ENCODE data around the gene AHR. TPM values are rescaled to one million over a fixed set of nuclear protein-coding genes. Genes with fewer than 3 reads are reported as not detected.
A peak's percentile ranks its signal among the peaks of the same experiment; 100 is the strongest.
"Not testable (repeated sequence)": the region's sequence is repeated elsewhere in the genome, so short reads cannot be mapped to it uniquely, and the experiment has no call there.

AHR gene
- total and polyA plus RNA-seq, 8 donors, result 8.7 to 136 (median 43.1) TPM

DNA sequence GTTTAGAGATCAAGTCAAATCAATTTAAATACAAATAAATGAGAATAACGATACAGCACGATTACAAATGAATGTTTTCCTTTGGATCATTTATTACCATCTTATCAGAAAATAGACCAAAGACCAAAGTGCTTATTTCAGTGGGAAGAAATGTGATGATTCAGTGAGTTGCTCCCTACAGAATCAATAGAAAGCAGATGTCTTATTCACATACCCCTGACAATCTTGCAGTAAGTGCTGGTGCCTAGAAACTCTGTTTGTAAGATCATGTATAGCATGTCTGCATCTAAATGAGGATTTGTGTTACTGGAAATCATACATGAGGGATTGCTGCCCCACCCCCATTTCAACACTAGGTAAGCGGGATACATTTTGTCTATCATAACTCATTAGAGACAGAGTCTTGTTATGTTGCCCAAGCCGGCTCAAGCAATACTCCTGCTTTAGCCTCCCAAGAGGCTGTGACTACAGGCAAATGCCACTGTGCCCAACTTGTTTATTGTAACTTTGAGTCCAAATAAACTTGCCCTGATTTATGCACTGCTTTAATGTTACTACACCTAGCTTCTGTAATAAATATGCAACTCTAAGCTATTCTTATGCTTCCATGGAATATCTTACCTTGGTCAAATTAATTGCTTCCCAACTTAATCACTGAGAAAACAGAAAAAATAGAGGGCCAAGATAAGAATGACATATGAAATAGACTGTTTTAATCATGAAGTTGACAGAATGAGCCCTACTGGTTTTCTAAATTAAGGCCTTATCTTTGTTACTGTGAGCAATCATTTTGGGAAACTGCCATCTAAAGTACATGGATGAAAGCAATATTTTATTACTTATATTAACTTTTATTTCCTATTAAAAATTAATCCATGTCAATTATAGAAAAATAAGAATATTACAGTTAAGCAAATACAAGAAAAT lies 82.5 kb downstream of the AHR start:
- no peak overlapping the region for H3K27ac ChIP-seq
- intact Hi-C loops (cut with DNase I; ENCODE audit: low total_unique reads), result no loop called here
- H3K27me3 ChIP-seq, result no peaks in the 10 kb centered on the region
- WGBS, 5 donors, result 55 to 72% (median 66%) methylated on average over 4 of the region's 4 CpGs
- peaks cover 0 to 2% (median 0%) of the 10 kb centered on the region in 4 donors for H3K4me1 ChIP-seq
- TF ChIP-seq, protein P1, sequence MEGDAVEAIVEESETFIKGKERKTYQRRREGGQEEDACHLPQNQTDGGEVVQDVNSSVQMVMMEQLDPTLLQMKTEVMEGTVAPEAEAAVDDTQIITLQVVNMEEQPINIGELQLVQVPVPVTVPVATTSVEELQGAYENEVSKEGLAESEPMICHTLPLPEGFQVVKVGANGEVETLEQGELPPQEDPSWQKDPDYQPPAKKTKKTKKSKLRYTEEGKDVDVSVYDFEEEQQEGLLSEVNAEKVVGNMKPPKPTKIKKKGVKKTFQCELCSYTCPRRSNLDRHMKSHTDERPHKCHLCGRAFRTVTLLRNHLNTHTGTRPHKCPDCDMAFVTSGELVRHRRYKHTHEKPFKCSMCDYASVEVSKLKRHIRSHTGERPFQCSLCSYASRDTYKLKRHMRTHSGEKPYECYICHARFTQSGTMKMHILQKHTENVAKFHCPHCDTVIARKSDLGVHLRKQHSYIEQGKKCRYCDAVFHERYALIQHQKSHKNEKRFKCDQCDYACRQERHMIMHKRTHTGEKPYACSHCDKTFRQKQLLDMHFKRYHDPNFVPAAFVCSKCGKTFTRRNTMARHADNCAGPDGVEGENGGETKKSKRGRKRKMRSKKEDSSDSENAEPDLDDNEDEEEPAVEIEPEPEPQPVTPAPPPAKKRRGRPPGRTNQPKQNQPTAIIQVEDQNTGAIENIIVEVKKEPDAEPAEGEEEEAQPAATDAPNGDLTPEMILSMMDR (IDR thresholded peaks at IDR 0.05), result no peak
- TF ChIP-seq EP300 (IDR thresholded peaks at IDR 0.05) (no peak), POLR2AphosphoS5 (IDR thresholded peaks at IDR 0.05) (no peak)
- H3K9me3 ChIP-seq, result no peaks in the 10 kb centered on the region
- H3K4me3 ChIP-seq, result no peak overlapping the region
- H3K36me3 ChIP-seq, result no peaks in the 10 kb centered on the region
- DNase-seq, result peak in 1 of 2 donors; percentile 34

DNA sequence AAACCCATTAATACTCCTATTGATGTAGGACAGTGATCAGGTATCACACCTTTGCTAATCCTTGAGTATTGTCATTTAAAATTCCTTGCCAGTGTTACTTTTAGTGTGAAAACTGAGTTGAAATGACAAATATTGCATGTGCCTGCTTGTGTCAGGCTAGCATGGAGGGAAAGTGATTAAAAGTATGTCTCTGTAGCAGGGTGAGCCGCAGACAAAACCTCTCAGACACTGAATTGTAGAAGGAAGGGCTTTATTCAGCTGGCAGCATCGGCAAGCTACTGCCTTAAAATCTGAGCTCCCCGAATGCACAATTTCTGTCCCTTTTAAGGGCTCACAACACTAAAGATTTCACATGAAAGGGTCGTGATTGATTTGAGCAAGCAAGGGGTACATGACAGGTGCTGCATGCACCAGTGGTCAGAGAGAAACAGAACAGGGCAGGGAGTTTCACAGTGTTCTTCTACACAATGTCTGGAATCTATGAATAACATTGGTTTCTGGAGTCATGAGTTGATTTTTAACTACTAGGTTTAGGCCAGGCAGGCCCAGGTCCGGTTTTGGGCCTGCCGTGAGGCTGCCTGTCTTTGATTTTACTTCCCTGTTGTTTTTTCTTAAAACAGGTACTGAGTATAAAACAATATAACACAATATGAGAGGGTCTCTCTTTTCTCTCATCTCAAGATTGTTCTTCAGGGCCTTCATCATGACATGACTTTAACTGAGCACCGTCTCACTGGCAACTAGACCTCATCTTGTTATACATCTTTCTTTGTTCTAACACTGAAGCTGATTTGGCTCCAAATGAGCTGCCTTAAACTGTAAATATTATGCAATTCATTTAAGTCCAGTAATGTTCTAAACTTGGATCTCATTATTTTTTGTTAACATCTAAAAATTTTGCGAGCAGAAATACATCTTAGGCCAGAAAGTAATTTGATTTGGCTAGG lies 84.2 kb downstream of the AHR start:
- H3K4me1 ChIP-seq; H3K4me3 ChIP-seq; H3K27me3 ChIP-seq; H3K9me3 ChIP-seq; DNase-seq; intact Hi-C loops (cut with DNase I; ENCODE audit: low total_unique reads); H3K36me3 ChIP-seq; H3K27ac ChIP-seq: not testable (repeated sequence)
- WGBS, 5 donors, result 60 to 74% (median 69%) methylated on average over 8 of the region's 8 CpGs

DNA sequence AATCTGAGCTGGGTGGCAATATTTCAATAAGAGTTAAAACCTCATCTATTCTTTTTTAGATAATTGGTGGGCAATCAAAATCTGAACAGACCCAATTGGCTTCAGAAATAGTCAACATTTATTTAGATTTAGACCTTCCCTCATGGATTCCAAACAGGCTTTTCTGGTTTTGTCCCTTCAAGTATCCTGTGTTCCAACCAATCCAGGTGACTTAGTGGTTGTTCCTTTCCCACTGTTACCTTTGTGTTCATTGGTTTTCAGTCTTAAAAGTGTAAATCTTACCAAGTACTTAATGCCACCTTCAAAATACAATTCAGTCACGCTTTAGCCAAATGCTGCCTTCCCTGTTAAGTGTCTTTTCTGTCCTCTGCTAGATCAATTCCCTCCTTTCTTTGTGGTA lies 85.9 kb downstream of the AHR start:
- Histone ChIP-seq H3K4me3 (no peak overlapping the region), H3K4me1 (peaks cover 0 to 2% (median 0%) of the 10 kb centered on the region in 4 donors), H3K36me3 (no peaks in the 10 kb centered on the region), H3K27ac (no peak overlapping the region), H3K27me3 (no peaks in the 10 kb centered on the region), H3K9me3 (no peaks in the 10 kb centered on the region)
- no peak for DNase-seq
- WGBS, 5 donors, result 86 to 100% (median 93%) methylated on average over 1 of the region's 1 CpG
- intact Hi-C loops (cut with DNase I; ENCODE audit: low total_unique reads), result no loop called here
- no peak for TF ChIP-seq POLR2A (IDR thresholded peaks at IDR 0.05)
- TF ChIP-seq EP300 (IDR thresholded peaks at IDR 0.05), result no peak
- TF ChIP-seq, protein P1 (IDR thresholded peaks at IDR 0.05), result no peak
- TF ChIP-seq POLR2AphosphoS5 (IDR thresholded peaks at IDR 0.05), result no peak

DNA sequence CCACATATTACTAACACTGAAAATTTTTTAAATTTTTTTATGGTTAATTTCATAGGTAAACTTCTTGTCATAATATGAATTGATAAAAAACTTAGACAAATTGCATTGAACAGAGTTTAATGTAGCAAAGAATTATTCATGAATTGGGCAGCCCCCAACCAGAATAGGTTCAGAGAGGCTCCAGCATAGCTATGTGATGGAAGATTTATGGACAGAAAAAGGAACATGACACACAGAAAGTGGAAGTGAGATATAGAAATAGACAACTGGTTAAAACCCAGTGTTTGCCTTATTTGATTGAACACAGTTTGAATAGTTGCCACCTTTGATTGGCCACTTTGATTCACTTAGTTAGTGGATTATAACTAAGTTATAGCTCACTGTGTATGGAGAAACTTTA lies 87.2 kb downstream of the AHR start:
- TF ChIP-seq EP300 (IDR thresholded peaks at IDR 0.05) (no peak), POLR2AphosphoS5 (IDR thresholded peaks at IDR 0.05) (no peak), POLR2A (IDR thresholded peaks at IDR 0.05) (no peak)
- TF ChIP-seq, protein P1 (IDR thresholded peaks at IDR 0.05), result no peak

More for the DNA sequence above, 87.2 kb downstream of the AHR start:
- no peaks in the 10 kb centered on the region for H3K36me3 ChIP-seq
- peaks cover 0 to 2% (median 0%) of the 10 kb centered on the region in 4 donors for H3K4me1 ChIP-seq
- no peak for DNase-seq
- H3K27me3 ChIP-seq, result no peaks in the 10 kb centered on the region
- H3K27ac ChIP-seq, result no peak overlapping the region
- H3K4me3 ChIP-seq, result no peak overlapping the region
- intact Hi-C loops (cut with DNase I; ENCODE audit: low total_unique reads), result no loop called here
- H3K9me3 ChIP-seq, result no peaks in the 10 kb centered on the region

Measured in stomach (tissue), 9 donors.